Caki2 (cell line): ENCODE data around the gene XRCC3. TPM values are rescaled to one million over a fixed set of nuclear protein-coding genes. Genes with fewer than 3 reads are reported as not detected.

Experiments
- DNase-seq: peaks from one replicate; pipeline ENCODE4 v3.0.0-alpha.2; 2015; ENCODE audit warnings: low read depth
- in situ Hi-C: cut with HindIII; loops from 2 replicates; pipeline ENCODE4 v1.10.0; 2016; ENCODE audit warnings: low sequenced_read_pairs, low pct_unique_long_range_greater_than_20kb, mixed read lengths
- total RNA-seq: library from RNA; depleted of rRNA; stranded (reverse); fragments of >200 nt; shearing (Covaris generic); gene quantifications from 2 replicates; pipeline ENCODE4 v1.2.3, GENCODE V29; 2014; ENCODE audit warnings: low replicate concordance

Gene XRCC3
- total RNA-seq, 1 experiment from 2014 or later = 50.0 TPM

GRCh38 chr14:103729496-103730448 lies 14.5 kb upstream of the XRCC3 start:
- DNase-seq = no peak
- in situ Hi-C loops = no loop called here

- DNase-seq = no peak
- in situ Hi-C loops = no loop called here
Observed at GRCh38 chr14:103728721-103729120, 13.5 kb upstream of the XRCC3 start.

GRCh38 chr14:103728141-103728540 lies 12.9 kb upstream of the XRCC3 start:
- no peak for DNase-seq
- in situ Hi-C loops = no loop called here

GRCh38 chr14:103727313-103727980 lies 12.2 kb upstream of the XRCC3 start:
- in situ Hi-C loops = no loop called here
- DNase-seq = no peak

- DNase-seq = no peak
- in situ Hi-C loops = no loop called here
Observed at GRCh38 chr14:103726474-103726873, 11.2 kb upstream of the XRCC3 start.

- no peak for DNase-seq
- in situ Hi-C loops = no loop called here
Observed at GRCh38 chr14:103725739-103726395, 10.6 kb upstream of the XRCC3 start.

GRCh38 chr14:103725001-103725682 lies 9.9 kb upstream of the XRCC3 start:
- in situ Hi-C loops = no loop called here
- DNase-seq = no peak

- in situ Hi-C loops = no loop called here
- no peak for DNase-seq
Observed at GRCh38 chr14:103724116-103724515, 8.9 kb upstream of the XRCC3 start.

- in situ Hi-C loops = no loop called here
- DNase-seq = no peak
Observed at GRCh38 chr14:103723748-103724081, 8.5 kb upstream of the XRCC3 start.

- no peak for DNase-seq
- in situ Hi-C loops = no loop called here
Observed at GRCh38 chr14:103721334-103722120, 6.3 kb upstream of the XRCC3 start.

GRCh38 chr14:103719751-103720150 lies 4.5 kb upstream of the XRCC3 start:
- no peak for DNase-seq
- in situ Hi-C loops = no loop called here

- in situ Hi-C loops = no loop called here
- DNase-seq = no peak
Observed at GRCh38 chr14:103718572-103718971, 3.3 kb upstream of the XRCC3 start.

- no peak for DNase-seq
- in situ Hi-C loops = no loop called here
Observed at GRCh38 chr14:103716899-103717411, 1.7 kb upstream of the XRCC3 start.

- in situ Hi-C loops = no loop called here
- no peak for DNase-seq
Observed at GRCh38 chr14:103716091-103716801, 995 bp upstream of the XRCC3 start.

- in situ Hi-C loops = no loop called here
- DNase-seq = no peak
Observed at GRCh38 chr14:103714063-103714724, 1.1 kb downstream of the XRCC3 start.

GRCh38 chr14:103713304-103714062 lies 1.8 kb downstream of the XRCC3 start:
- in situ Hi-C loops = no loop called here
- DNase-seq = no peak
